OCI-LY1 (cell line): Measurements from ENCODE around the gene SSRP1.

Source experiments
- H2AFZ ChIP-seq: fragments of 200-600 bp; sonication (generic), shearing (Covaris generic); 2 replicates; pipeline ENCODE4 v1.6.0; 2014; ENCODE audit warnings: antibody characterized with exemption, mild to moderate bottlenecking, low read length
- H3F3A ChIP-seq: fragments of 200-600 bp; sonication (generic), shearing (Covaris generic); 2 replicates; pipeline ENCODE4 v1.6.0; 2014; ENCODE audit warnings: mild to moderate bottlenecking, antibody characterized with exemption, low read length, moderate library complexity; ENCODE audit not compliant: insufficient read depth
- H3K27ac ChIP-seq: fragments of 200-600 bp; sonication (generic); 2 replicates; pipeline ENCODE4 v1.5.1; 2014; ENCODE audit warnings: low read length, mixed run types, mild to moderate bottlenecking, low read depth; ENCODE audit not compliant: poor library complexity, severe bottlenecking
- H3K27me3 ChIP-seq: fragments of 200-600 bp; sonication (generic); 2 replicates; pipeline ENCODE4 v1.6.0; 2014; ENCODE audit warnings: antibody characterized with exemption, mild to moderate bottlenecking, low read length, moderate library complexity; ENCODE audit not compliant: insufficient read depth
- H3K36me3 ChIP-seq: fragments of 200-600 bp; sonication (generic); 2 replicates; pipeline ENCODE4 v1.6.1; 2014; ENCODE audit warnings: mild to moderate bottlenecking, antibody characterized with exemption, low read length, moderate library complexity, mixed read lengths; ENCODE audit not compliant: insufficient read depth
- H3K4me1 ChIP-seq: fragments of 200-600 bp; sonication (generic); 2 replicates; pipeline ENCODE4 v1.5.1; 2014; ENCODE audit warnings: mild to moderate bottlenecking, low read length, moderate library complexity; ENCODE audit not compliant: insufficient read depth, severe bottlenecking
- H3K4me2 ChIP-seq: fragments of 200-600 bp; sonication (generic), shearing (Covaris generic); 2 replicates; pipeline ENCODE4 v1.6.1; 2014; ENCODE audit warnings: low read length
- H3K4me3 ChIP-seq: fragments of 200-600 bp; sonication (generic); 2 replicates; pipeline ENCODE4 v1.5.1; 2014; ENCODE audit warnings: low read length, low read depth, mild to moderate bottlenecking, mixed read lengths; ENCODE audit not compliant: poor library complexity, severe bottlenecking
- H3K79me2 ChIP-seq: fragments of 200-600 bp; shearing (Covaris generic); 2 replicates; pipeline ENCODE4 v1.6.1; 2016; ENCODE audit warnings: mixed run types, low read length, mixed read lengths; ENCODE audit not compliant: insufficient read depth
- H3K9ac ChIP-seq: fragments of 200-600 bp; sonication (generic), shearing (Covaris generic); 2 replicates; pipeline ENCODE4 v1.6.1; 2014; ENCODE audit warnings: mild to moderate bottlenecking, low read length, mixed read lengths
- H3K9me2 ChIP-seq: fragments of 200-600 bp; sonication (generic), shearing (Covaris generic); 2 replicates; pipeline ENCODE4 v1.6.1; 2014; ENCODE audit warnings: low read depth, mild to moderate bottlenecking, low read length, mixed read lengths
- H3K9me3 ChIP-seq: fragments of 200-600 bp; shearing (Covaris generic); 2 replicates; pipeline ENCODE4 v1.6.1; 2014; ENCODE audit warnings: low read length, mixed read lengths
- H4K20me1 ChIP-seq: fragments of 200-600 bp; sonication (generic), shearing (Covaris generic); 2 replicates; pipeline ENCODE4 v1.6.0; 2016; ENCODE audit warnings: mild to moderate bottlenecking, low read length; ENCODE audit not compliant: insufficient read depth
- EZH2 ChIP-seq: fragments of 200-600 bp; sonication (generic), shearing (Covaris generic); IDR thresholded peaks from 2 replicates; pipeline ENCODE4 v1.8.0; 2017; ENCODE audit warnings: borderline replicate concordance, mixed run types, mild to moderate bottlenecking, antibody characterized with exemption, low read length, moderate library complexity, mixed read lengths
- TF ChIP-seq, protein P1 (sequence below): fragments of 200-600 bp; sonication (generic), shearing (Covaris generic); IDR thresholded peaks from 2 replicates; pipeline ENCODE4 v1.5.1; 2017; ENCODE audit warnings: mild to moderate bottlenecking, antibody characterized with exemption, low read length, moderate library complexity, mixed read lengths

The SSRP1 gene

DNA sequence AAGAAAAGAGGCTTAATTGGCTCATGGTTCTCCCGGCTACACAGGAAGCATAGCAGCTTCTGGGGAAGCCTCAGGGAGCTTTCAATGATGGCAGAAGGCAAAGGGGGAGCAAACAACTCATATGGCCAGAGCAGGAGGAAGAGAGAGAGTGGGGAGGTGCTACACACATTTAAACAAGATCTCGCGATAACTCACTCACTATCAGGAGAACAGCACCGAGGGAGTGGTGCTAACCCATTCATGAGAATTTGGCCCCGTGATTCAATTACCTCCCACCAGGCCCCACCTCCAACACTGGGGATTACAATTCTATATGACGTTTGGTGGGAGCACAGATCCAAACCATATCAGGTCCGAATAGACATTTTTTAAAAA lies 57.0 kb downstream of the SSRP1 start:
- TF ChIP-seq EZH2: no peak
- TF ChIP-seq, protein P1, sequence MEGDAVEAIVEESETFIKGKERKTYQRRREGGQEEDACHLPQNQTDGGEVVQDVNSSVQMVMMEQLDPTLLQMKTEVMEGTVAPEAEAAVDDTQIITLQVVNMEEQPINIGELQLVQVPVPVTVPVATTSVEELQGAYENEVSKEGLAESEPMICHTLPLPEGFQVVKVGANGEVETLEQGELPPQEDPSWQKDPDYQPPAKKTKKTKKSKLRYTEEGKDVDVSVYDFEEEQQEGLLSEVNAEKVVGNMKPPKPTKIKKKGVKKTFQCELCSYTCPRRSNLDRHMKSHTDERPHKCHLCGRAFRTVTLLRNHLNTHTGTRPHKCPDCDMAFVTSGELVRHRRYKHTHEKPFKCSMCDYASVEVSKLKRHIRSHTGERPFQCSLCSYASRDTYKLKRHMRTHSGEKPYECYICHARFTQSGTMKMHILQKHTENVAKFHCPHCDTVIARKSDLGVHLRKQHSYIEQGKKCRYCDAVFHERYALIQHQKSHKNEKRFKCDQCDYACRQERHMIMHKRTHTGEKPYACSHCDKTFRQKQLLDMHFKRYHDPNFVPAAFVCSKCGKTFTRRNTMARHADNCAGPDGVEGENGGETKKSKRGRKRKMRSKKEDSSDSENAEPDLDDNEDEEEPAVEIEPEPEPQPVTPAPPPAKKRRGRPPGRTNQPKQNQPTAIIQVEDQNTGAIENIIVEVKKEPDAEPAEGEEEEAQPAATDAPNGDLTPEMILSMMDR: no peak
- Histone ChIP-seq H3K9ac (no peak overlapping the region), H4K20me1 (no peaks in the 10 kb centered on the region), H3K27me3 (no peaks in the 10 kb centered on the region), H3K36me3 (no peaks in the 10 kb centered on the region), H3K4me1 (no peaks in the 10 kb centered on the region), H3K9me3 (no peaks in the 10 kb centered on the region), H3K79me2 (no peaks in the 10 kb centered on the region), H3K4me2 (no peak overlapping the region), H3K4me3 (no peak overlapping the region), H2AFZ (no peak overlapping the region), H3K27ac (no peak overlapping the region), H3F3A (no peaks in the 10 kb centered on the region), H3K9me2 (no peaks in the 10 kb centered on the region)

DNA sequence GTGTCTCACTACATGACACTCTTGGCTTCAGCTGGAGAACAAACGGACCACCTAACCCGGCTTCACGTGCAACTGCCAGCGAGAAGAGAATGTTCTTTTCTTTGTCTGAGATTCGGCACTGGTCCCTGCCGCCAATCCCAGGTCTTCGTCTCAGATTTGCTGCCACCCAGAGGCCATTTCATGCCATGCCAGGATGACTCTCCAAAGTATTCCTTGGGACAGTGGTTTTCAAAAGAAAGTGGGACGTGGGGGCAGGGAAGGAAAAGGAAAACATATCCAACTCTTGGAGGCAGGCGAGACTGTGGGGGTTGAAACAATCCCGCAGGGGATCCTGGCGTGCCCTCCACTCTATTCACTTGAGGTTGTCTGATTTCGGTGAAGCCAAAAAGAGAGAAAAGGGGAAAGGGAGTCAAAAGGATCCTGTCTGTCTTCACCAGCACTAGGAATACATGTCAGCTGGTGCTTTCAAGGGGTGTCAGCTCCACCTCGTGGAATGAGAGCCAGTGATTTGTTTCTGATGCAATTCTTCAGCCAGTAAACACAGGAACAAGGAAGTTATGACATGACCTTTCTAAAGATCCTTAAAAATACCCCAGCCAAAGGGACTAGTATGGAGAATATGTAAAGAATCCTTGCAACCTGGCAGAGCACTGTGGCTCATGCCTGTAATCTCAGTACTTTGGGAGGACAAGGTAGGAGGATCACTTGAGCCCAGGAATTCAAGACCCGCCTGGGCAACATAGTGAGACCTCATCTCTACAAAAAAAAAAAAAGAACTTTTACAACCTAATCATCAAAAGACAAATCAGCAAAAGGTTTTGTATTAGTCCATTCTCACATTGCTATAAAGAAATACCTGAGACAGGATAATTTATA lies 57.6 kb downstream of the SSRP1 start:
- peaks cover 5% of the 10 kb centered on the region; the same call in 1 of the 2 replicates for H3K9me3 ChIP-seq
- H3K4me3 ChIP-seq: no peak overlapping the region
- H3K79me2 ChIP-seq: no peaks in the 10 kb centered on the region
- H3K4me1 ChIP-seq: no peaks in the 10 kb centered on the region
- no peaks in the 10 kb centered on the region for H3F3A ChIP-seq
- no peaks in the 10 kb centered on the region for H3K27me3 ChIP-seq
- no peaks in the 10 kb centered on the region for H3K9me2 ChIP-seq
- no peak overlapping the region for H3K9ac ChIP-seq
- H3K36me3 ChIP-seq: no peaks in the 10 kb centered on the region
- no peaks in the 10 kb centered on the region for H4K20me1 ChIP-seq
- H3K27ac ChIP-seq: no peak overlapping the region
- no peak overlapping the region for H2AFZ ChIP-seq
- TF ChIP-seq, protein P1: peak; percentile 90
- TF ChIP-seq EZH2: no peak
- no peak overlapping the region for H3K4me2 ChIP-seq

DNA sequence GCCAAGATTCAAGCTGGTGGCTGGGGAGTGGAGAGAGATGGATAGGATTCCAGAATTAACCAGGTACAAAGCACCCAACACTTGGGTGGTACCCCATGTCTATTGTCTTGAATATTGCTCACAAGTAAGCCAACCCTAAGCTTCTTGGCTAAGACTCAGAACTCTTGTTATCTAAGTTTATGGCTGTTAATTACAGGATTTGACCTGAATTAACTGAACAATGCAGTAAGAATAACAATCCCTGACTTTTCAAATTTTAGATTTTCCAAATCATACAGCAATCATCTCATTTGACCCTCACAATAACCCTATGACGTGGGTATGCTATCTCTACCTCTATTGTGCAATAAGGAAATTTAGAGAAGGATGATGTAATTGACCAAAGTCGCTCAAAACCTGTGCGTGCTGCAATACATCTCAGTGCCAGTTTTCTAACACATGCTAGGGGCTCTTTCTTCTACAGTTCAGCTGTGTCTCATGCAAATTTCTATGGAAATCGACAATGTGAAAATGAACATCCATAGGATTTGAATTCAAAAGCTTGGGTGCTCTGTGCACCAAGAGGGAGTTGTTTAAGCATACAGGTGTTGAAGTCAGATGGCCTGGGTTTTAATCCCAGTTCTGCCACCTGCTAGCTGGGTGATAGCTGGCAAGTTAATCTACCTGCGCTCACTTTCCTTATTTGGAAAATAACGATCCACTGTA lies 58.6 kb downstream of the SSRP1 start:
- Histone ChIP-seq H3K4me1 (no peaks in the 10 kb centered on the region), H3K36me3 (no peaks in the 10 kb centered on the region), H3K9me3 (peaks cover 5% of the 10 kb centered on the region; the same call in 1 of the 2 replicates), H3F3A (no peaks in the 10 kb centered on the region), H3K9me2 (no peaks in the 10 kb centered on the region), H2AFZ (no peak overlapping the region), H3K27me3 (no peaks in the 10 kb centered on the region), H3K79me2 (no peaks in the 10 kb centered on the region), H3K4me3 (no peak overlapping the region), H4K20me1 (no peaks in the 10 kb centered on the region), H3K27ac (no peak overlapping the region), H3K9ac (no peak overlapping the region), H3K4me2 (no peak overlapping the region)
- no peak for TF ChIP-seq EZH2
- TF ChIP-seq, protein P1: no peak
